NT2/D1 (cell line): ENCODE data around the gene NCR3LG1.

Experiments used
- DNase-seq: peaks from one replicate; pipeline ENCODE4 v3.0.0-alpha.2; 2011; ENCODE audit warnings: low read depth, low spot score
- H3K27me3 ChIP-seq: 2 replicates; pipeline ENCODE4 v1.6.0; 2011; ENCODE audit warnings: mild to moderate bottlenecking; ENCODE audit not compliant: insufficient read length, insufficient read depth
- H3K36me3 ChIP-seq: 2 replicates; pipeline ENCODE4 v1.6.1; 2011; ENCODE audit warnings: mild to moderate bottlenecking, low read length, mixed read lengths; ENCODE audit not compliant: insufficient read depth, insufficient read length
- H3K4me1 ChIP-seq: 2 replicates; pipeline ENCODE4 v1.5.1; 2011; ENCODE audit not compliant: insufficient read depth, insufficient read length
- H3K4me3 ChIP-seq: 2 replicates; pipeline ENCODE4 v1.5.1; 2011; ENCODE audit warnings: low read depth; ENCODE audit not compliant: insufficient read length
- H3K9ac ChIP-seq: 2 replicates; pipeline ENCODE4 v1.6.0; 2011; ENCODE audit warnings: low read depth; ENCODE audit not compliant: insufficient read length
- H3K9me3 ChIP-seq: 2 replicates; pipeline ENCODE4 v1.5.1; 2011; ENCODE audit warnings: mild to moderate bottlenecking, low read length; ENCODE audit not compliant: insufficient read depth
- SUZ12 ChIP-seq: IDR thresholded peaks from 2 replicates; pipeline ENCODE4 v1.6.1; 2011; ENCODE audit not compliant: insufficient read length, insufficient read depth; ENCODE audit errors: extremely low read depth
- YY1 ChIP-seq: IDR thresholded peaks from 2 replicates; pipeline ENCODE4 v1.6.1; 2011; ENCODE audit not compliant: insufficient read length, insufficient read depth
- ZNF274 ChIP-seq: IDR thresholded peaks from 2 replicates; pipeline ENCODE4 v1.6.1; 2011; ENCODE audit warnings: mild to moderate bottlenecking, low read depth, low read length

The NCR3LG1 gene

GRCh38 chr11:17333799-17334586, 17.6 kb upstream of the NCR3LG1 start:
- no peaks in the 10 kb centered on the region for H3K36me3 ChIP-seq
- DNase-seq: no peak
- no peaks in the 10 kb centered on the region for H3K27me3 ChIP-seq
- no peaks in the 10 kb centered on the region for H3K4me1 ChIP-seq
- no peak overlapping the region for H3K4me3 ChIP-seq
- H3K9me3 ChIP-seq: no peaks in the 10 kb centered on the region
- H3K9ac ChIP-seq: no peak overlapping the region
- TF ChIP-seq ZNF274 (no peak), YY1 (no peak), SUZ12 (no peak)

GRCh38 chr11:17343257-17343656, 8.3 kb upstream of the NCR3LG1 start:
- no peaks in the 10 kb centered on the region for H3K27me3 ChIP-seq
- no peak for DNase-seq
- H3K4me1 ChIP-seq: no peaks in the 10 kb centered on the region
- H3K9me3 ChIP-seq: no peaks in the 10 kb centered on the region
- no peak overlapping the region for H3K9ac ChIP-seq
- no peaks in the 10 kb centered on the region for H3K36me3 ChIP-seq
- no peak overlapping the region for H3K4me3 ChIP-seq
- TF ChIP-seq SUZ12: no peak
- TF ChIP-seq ZNF274: no peak
- no peak for TF ChIP-seq YY1

GRCh38 chr11:17343907-17344306, 7.7 kb upstream of the NCR3LG1 start:
- TF ChIP-seq ZNF274 (no peak), SUZ12 (no peak), YY1 (no peak)
- H3K36me3 ChIP-seq: no peaks in the 10 kb centered on the region
- H3K4me1 ChIP-seq: no peaks in the 10 kb centered on the region
- no peak for DNase-seq
- peaks cover under 1% of the 10 kb centered on the region for H3K27me3 ChIP-seq
- no peaks in the 10 kb centered on the region for H3K9me3 ChIP-seq
- H3K9ac ChIP-seq: no peak overlapping the region
- no peak overlapping the region for H3K4me3 ChIP-seq

GRCh38 chr11:17347676-17348075, 3.9 kb upstream of the NCR3LG1 start:
- Histone ChIP-seq H3K4me3 (no peak overlapping the region), H3K9me3 (no peaks in the 10 kb centered on the region), H3K36me3 (no peaks in the 10 kb centered on the region), H3K4me1 (peaks cover 2% of the 10 kb centered on the region), H3K9ac (no peak overlapping the region), H3K27me3 (peaks cover 38% of the 10 kb centered on the region)
- no peak for DNase-seq
- TF ChIP-seq SUZ12 (no peak), ZNF274 (no peak), YY1 (no peak)

- Histone ChIP-seq H3K4me1 (peaks cover 5% of the 10 kb centered on the region), H3K36me3 (no peaks in the 10 kb centered on the region), H3K4me3 (no peak overlapping the region), H3K9me3 (no peaks in the 10 kb centered on the region), H3K9ac (no peak overlapping the region), H3K27me3 (peaks cover 55% of the 10 kb centered on the region)
- no peak for DNase-seq
- TF ChIP-seq SUZ12: no peak
- no peak for TF ChIP-seq YY1
- TF ChIP-seq ZNF274: no peak
Observed at GRCh38 chr11:17350455-17351171, 987 bp upstream of the NCR3LG1 start.

- Histone ChIP-seq H3K4me1 (peaks cover 5% of the 10 kb centered on the region), H3K36me3 (no peaks in the 10 kb centered on the region), H3K4me3 (no peak overlapping the region), H3K27me3 (peaks cover 55% of the 10 kb centered on the region), H3K9me3 (no peaks in the 10 kb centered on the region), H3K9ac (no peak overlapping the region)
- TF ChIP-seq ZNF274: no peak
- TF ChIP-seq YY1: no peak
- no peak for TF ChIP-seq SUZ12
- no peak for DNase-seq
Observed at GRCh38 chr11:17351172-17351509, 459 bp upstream of the NCR3LG1 start.

- Histone ChIP-seq H3K4me1 (peaks cover 5% of the 10 kb centered on the region), H3K27me3 (peaks cover 55% of the 10 kb centered on the region), H3K4me3 (peak overlapping the region; percentile 28), H3K36me3 (no peaks in the 10 kb centered on the region), H3K9me3 (no peaks in the 10 kb centered on the region), H3K9ac (peak overlapping the region; percentile 66)
- no peak for DNase-seq
- TF ChIP-seq ZNF274 (no peak), YY1 (no peak), SUZ12 (peak; percentile 86)
Observed at GRCh38 chr11:17352950-17353820, 1.6 kb downstream of the NCR3LG1 start.
